Measurements from ENCODE around the gene ATP9A. TPM values are rescaled to one million over a fixed set of nuclear protein-coding genes. Genes with fewer than 3 reads are reported as not detected.

ATP9A gene
- total RNA-seq, 4 donors from 2014 or later: 15.1 to 50.8 (median 30.0) TPM

DNA sequence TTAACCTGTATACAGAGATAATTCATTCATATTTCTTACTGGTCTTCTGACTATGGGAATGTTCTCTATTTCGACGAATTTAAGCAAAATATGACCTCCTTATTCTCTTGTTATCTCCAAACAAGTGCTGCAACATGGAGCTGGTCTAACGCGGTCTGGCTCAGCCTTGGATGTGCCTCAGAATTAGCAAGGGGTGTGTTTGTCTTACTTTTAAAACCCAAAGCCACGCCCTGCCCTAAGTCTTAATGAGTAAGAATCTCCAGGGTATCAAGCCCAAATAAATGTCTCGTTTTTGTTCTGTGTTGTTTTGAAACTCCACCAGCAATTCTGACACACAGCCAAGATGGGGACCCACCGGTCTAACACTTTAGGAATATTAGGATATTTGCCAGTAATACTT lies 99.2 kb downstream of the ATP9A start:
- H3K27me3 ChIP-seq: no peaks in the 10 kb centered on the region
- H3K9me3 ChIP-seq: no peaks in the 10 kb centered on the region
- intact Hi-C loops (cut with DNase I; ENCODE audit: low total_unique reads): no loop called here
- no peaks in the 10 kb centered on the region for H3K36me3 ChIP-seq
- no peak overlapping the region for H3K4me3 ChIP-seq
- DNase-seq: no peak
- no peak overlapping the region for H3K27ac ChIP-seq
- TF ChIP-seq POLR2A (IDR thresholded peaks at IDR 0.05): no peak
- no peak for TF ChIP-seq CTCF (IDR thresholded peaks at IDR 0.05)
- H3K4me1 ChIP-seq: no peaks in the 10 kb centered on the region

GRCh38 chr20:51668515-51668914 lies 99.7 kb downstream of the ATP9A start:
- Histone ChIP-seq H3K27ac (no peak overlapping the region), H3K9me3 (no peaks in the 10 kb centered on the region), H3K36me3 (no peaks in the 10 kb centered on the region), H3K4me3 (no peak overlapping the region), H3K4me1 (no peaks in the 10 kb centered on the region), H3K27me3 (no peaks in the 10 kb centered on the region)
- intact Hi-C loops (cut with DNase I; ENCODE audit: low total_unique reads): no loop called here
- DNase-seq: no peak
- no peak for TF ChIP-seq CTCF (IDR thresholded peaks at IDR 0.05)
- no peak for TF ChIP-seq POLR2A (IDR thresholded peaks at IDR 0.05)

- no peak overlapping the region for H3K4me3 ChIP-seq
- DNase-seq: no peak
- intact Hi-C loops (cut with DNase I; ENCODE audit: low total_unique reads): no loop called here
- TF ChIP-seq CTCF (IDR thresholded peaks at IDR 0.05) (no peak), POLR2A (IDR thresholded peaks at IDR 0.05) (no peak)
- no peaks in the 10 kb centered on the region for H3K36me3 ChIP-seq
- no peaks in the 10 kb centered on the region for H3K27me3 ChIP-seq
- no peaks in the 10 kb centered on the region for H3K9me3 ChIP-seq
- no peaks in the 10 kb centered on the region for H3K4me1 ChIP-seq
- H3K27ac ChIP-seq: no peak overlapping the region
Measured at GRCh38 chr20:51667491-51667890, 100.7 kb downstream of the ATP9A start.

- TF ChIP-seq POLR2A (IDR thresholded peaks at IDR 0.05): no peak
- TF ChIP-seq CTCF (IDR thresholded peaks at IDR 0.05): no peak
- no peak for DNase-seq
- no peak overlapping the region for H3K4me3 ChIP-seq
- no peaks in the 10 kb centered on the region for H3K9me3 ChIP-seq
- no peaks in the 10 kb centered on the region for H3K27me3 ChIP-seq
- no peak overlapping the region for H3K27ac ChIP-seq
- H3K36me3 ChIP-seq: no peaks in the 10 kb centered on the region
- intact Hi-C loops (cut with DNase I; ENCODE audit: low total_unique reads): no loop called here
- no peaks in the 10 kb centered on the region for H3K4me1 ChIP-seq
Measured at GRCh38 chr20:51667002-51667408, 101.2 kb downstream of the ATP9A start.

DNA sequence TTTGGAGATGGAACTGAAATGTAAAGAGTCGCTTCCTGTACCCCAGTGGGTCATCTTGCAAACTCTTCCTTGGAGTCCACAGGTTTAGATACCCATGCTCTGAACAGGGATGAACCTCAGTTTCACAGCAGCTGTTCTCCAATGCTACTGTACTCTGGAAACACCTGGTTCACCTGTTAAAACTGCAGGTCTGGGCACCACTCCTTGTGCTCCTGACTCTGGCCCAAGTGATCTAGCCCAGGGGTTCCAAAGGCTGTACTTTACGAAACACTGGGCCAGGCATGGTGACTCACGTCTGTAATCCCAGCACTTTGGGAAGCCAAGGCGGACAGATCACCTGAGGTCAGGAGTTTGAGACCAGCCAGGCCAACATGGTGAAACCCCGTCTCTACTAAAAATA lies 102.1 kb downstream of the ATP9A start:
- intact Hi-C loops (cut with DNase I; ENCODE audit: low total_unique reads): no loop called here
- H3K4me3 ChIP-seq: no peak overlapping the region
- no peaks in the 10 kb centered on the region for H3K36me3 ChIP-seq
- DNase-seq: no peak
- H3K27me3 ChIP-seq: no peaks in the 10 kb centered on the region
- no peak for TF ChIP-seq CTCF (IDR thresholded peaks at IDR 0.05)
- H3K9me3 ChIP-seq: no peaks in the 10 kb centered on the region
- H3K27ac ChIP-seq: no peak overlapping the region
- H3K4me1 ChIP-seq: no peaks in the 10 kb centered on the region
